Endothelial cell of umbilical vein (primary cell): ENCODE data around the gene TBCE. TPM values are rescaled to one million over a fixed set of nuclear protein-coding genes. Genes with fewer than 3 reads are reported as not detected.

Experiments
- BruUV-seq: library from RNA; stranded (reverse); fragments of 400-500 nt; replicated peaks from 2 replicates; lab custom pipeline; 2021; lab: Mats Ljungman, UMichigan
- CTCF ChIA-PET: fragments of 300-600, 350-600 bp; sonication (Branson Sonifier 250); formaldehyde crosslinking; loops from one replicate; lab custom pipeline; 2021; ENCODE audit warnings: antibody characterized with exemption, inconsistent platforms; lab: Charles Lee
- POLR2A ChIA-PET: fragments of 300-600, 350-600 bp; sonication (Branson Sonifier 250); formaldehyde crosslinking; loops from one replicate; lab custom pipeline; 2021; ENCODE audit warnings: antibody characterized with exemption, inconsistent platforms; lab: Charles Lee
- DNase-seq: peaks from one replicate; pipeline ENCODE4 v3.0.0-alpha.2; 2011; ENCODE audit warnings: low read depth, low spot score
- FAIRE-seq: peaks from 2 replicates; lab custom pipeline; 2011; peaks lifted over from hg19 to GRCh38; lab: Jason Lieb, UNC
- H2AFZ ChIP-seq: 2 replicates; pipeline ENCODE4 v1.6.0; 2012; ENCODE audit warnings: low read depth, low read length, control low read depth, inconsistent platforms
- H3K27ac ChIP-seq: 2 replicates; pipeline ENCODE4 v1.5.1; 2011; ENCODE audit warnings: low read depth, mild to moderate bottlenecking, control low read depth, low read length, moderate library complexity; ENCODE audit not compliant: insufficient read depth
- H3K27me3 ChIP-seq, 2 experiments: 2 replicates each; pipeline versions ENCODE4 v1.6.0 to v1.6.1; 2011; ENCODE audit warnings: low read length in 2 of 2, mixed read lengths in 1 of 2; ENCODE audit not compliant: control insufficient read depth in 2 of 2, insufficient read depth in 2 of 2
- H3K36me3 ChIP-seq, 2 experiments: 2 replicates in 1 of 2; 3 replicates in 1 of 2; pipeline ENCODE4 v1.5.1; 2011; ENCODE audit warnings: low read length in 2 of 2, mild to moderate bottlenecking in 1 of 2, moderate library complexity in 1 of 2; ENCODE audit not compliant: control insufficient read depth in 2 of 2, insufficient read depth in 2 of 2; ENCODE audit errors: extremely low read depth in 1 of 2
- H3K4me1 ChIP-seq: 3 replicates; pipeline ENCODE4 v1.5.1; 2011; ENCODE audit warnings: mild to moderate bottlenecking, low read length; ENCODE audit not compliant: control insufficient read depth, insufficient read depth; ENCODE audit errors: extremely low read depth
- H3K4me2 ChIP-seq: 2 replicates; pipeline ENCODE4 v1.6.1; 2011; ENCODE audit warnings: low read length, control low read depth, mixed read lengths; ENCODE audit not compliant: insufficient read depth
- H3K4me3 ChIP-seq, 3 experiments: fragments of 200-600 bp in 1 of 3; sonication (generic), shearing (Covaris generic) in 1 of 3; replicated peaks in 1 of 3; 2 replicates each; pipeline ENCODE4 v1.5.1; 2011 to 2016; ENCODE audit warnings: control low read depth in 3 of 3, low read length in 3 of 3, mild to moderate bottlenecking in 2 of 3, inconsistent platforms in 1 of 3, low read depth in 1 of 3, moderate library complexity in 1 of 3; ENCODE audit not compliant: insufficient read depth in 1 of 3
- H3K79me2 ChIP-seq: 2 replicates; pipeline ENCODE4 v1.6.0; 2012; ENCODE audit warnings: low read length, inconsistent platforms; ENCODE audit not compliant: control insufficient read depth, insufficient read depth
- H3K9ac ChIP-seq: replicated peaks from 2 replicates; pipeline ENCODE3; 2011; ENCODE audit warnings: low read length, control low read depth; ENCODE audit not compliant: insufficient read depth; ENCODE audit errors: extremely low read depth
- H3K9me1 ChIP-seq: replicated peaks from 3 replicates; pipeline ENCODE4 v1.6.0; 2011; ENCODE audit warnings: mild to moderate bottlenecking, low read length; ENCODE audit not compliant: control insufficient read depth, insufficient read depth; ENCODE audit errors: extremely low read depth
- H3K9me3 ChIP-seq: replicated peaks from 2 replicates; pipeline ENCODE4 v1.5.1; 2012; ENCODE audit warnings: low read length, inconsistent platforms; ENCODE audit not compliant: control insufficient read depth, insufficient read depth
- H4K20me1 ChIP-seq: replicated peaks from 2 replicates; pipeline ENCODE3; 2011; ENCODE audit warnings: mild to moderate bottlenecking, low read length; ENCODE audit not compliant: control insufficient read depth, insufficient read depth; ENCODE audit errors: extremely low read depth
- EZH2 ChIP-seq: IDR thresholded peaks from 2 replicates; pipeline ENCODE4 v1.6.1; 2012; ENCODE audit warnings: borderline replicate concordance, low read depth, mild to moderate bottlenecking, moderate library complexity, low read length, inconsistent platforms; ENCODE audit not compliant: severe bottlenecking
- FOS ChIP-seq: IDR thresholded peaks from 2 replicates; pipeline ENCODE4 v1.6.1; 2011; ENCODE audit warnings: mild to moderate bottlenecking, low read length, moderate library complexity, borderline replicate concordance; ENCODE audit not compliant: insufficient read depth
- GATA2 ChIP-seq: IDR thresholded peaks from 2 replicates; pipeline ENCODE4 v1.7.0; 2011; ENCODE audit warnings: low read depth, mild to moderate bottlenecking, moderate library complexity, mixed read lengths, low read length; ENCODE audit not compliant: insufficient read length, insufficient read depth
- JUN ChIP-seq: IDR thresholded peaks from 2 replicates; pipeline ENCODE4 v1.6.1; 2011; ENCODE audit warnings: borderline replicate concordance, low read depth; ENCODE audit not compliant: insufficient read length, insufficient read depth
- MYC ChIP-seq: IDR thresholded peaks from one replicate; pipeline ENCODE4 v1.6.1; 2011; ENCODE audit warnings: mild to moderate bottlenecking, low read depth, low read length
- POLR2AphosphoS5 ChIP-seq: IDR thresholded peaks from 2 replicates; pipeline ENCODE4 v1.6.1; 2012; ENCODE audit warnings: low read depth, mild to moderate bottlenecking, control low read depth, low read length, moderate library complexity; ENCODE audit not compliant: insufficient read depth
- dilution Hi-C: fragments of 300-500 bp; cut with MboI; formaldehyde crosslinking; loops from one replicate; pipeline ENCODE4 v1.15.0; 2019; ENCODE audit warnings: low sequenced_read_pairs; ENCODE audit not compliant: extremely low pct_ligation_motif_present
- intact Hi-C: fragments of 100-400 bp; cut with micrococcal nuclease; formaldehyde crosslinking; loops from one replicate; pipeline ENCODE4 v1.10.0; 2022
- polyA plus RNA-seq, 4 experiments: library from polyadenylated mRNA; depleted of rRNA in 3 of 4; stranded (reverse) in 3 of 4; unstranded in 1 of 4; fragments of >200 nt; gene quantifications; 2 replicates each; pipeline versions ENCODE4 v1.2.1 to v1.2.3, GENCODE V29; 2011 to 2012; ENCODE audit warnings: missing spikeins in 1 of 4
- total RNA-seq: library from RNA; stranded (reverse); gene quantifications from 2 replicates; pipeline ENCODE4 v1.2.3, GENCODE V29; 2021
- TF ChIP-seq, protein P1 (sequence below), 2 donors: IDR thresholded peaks; 1 replicate in 1 of 2; 2 replicates in 1 of 2; pipeline ENCODE4 v1.5.1; 2011; ENCODE audit warnings: low read length in 2 of 2, mild to moderate bottlenecking in 2 of 2, moderate library complexity in 2 of 2, control low read depth in 1 of 2, inconsistent platforms in 1 of 2, low read depth in 1 of 2; ENCODE audit not compliant: insufficient read depth in 1 of 2; ENCODE audit errors: extremely low read depth in 1 of 2
- TF ChIP-seq, protein P2 (sequence below): IDR thresholded peaks from 2 replicates; pipeline ENCODE4 v1.6.1; 2011; ENCODE audit not compliant: insufficient read depth, insufficient read length

The TBCE gene
- total and polyA plus RNA-seq, 2 donors (not counting 3 experiments of a cell fraction or from before 2014, with no cell fraction given): 13.7 to 32.6 TPM

DNA sequence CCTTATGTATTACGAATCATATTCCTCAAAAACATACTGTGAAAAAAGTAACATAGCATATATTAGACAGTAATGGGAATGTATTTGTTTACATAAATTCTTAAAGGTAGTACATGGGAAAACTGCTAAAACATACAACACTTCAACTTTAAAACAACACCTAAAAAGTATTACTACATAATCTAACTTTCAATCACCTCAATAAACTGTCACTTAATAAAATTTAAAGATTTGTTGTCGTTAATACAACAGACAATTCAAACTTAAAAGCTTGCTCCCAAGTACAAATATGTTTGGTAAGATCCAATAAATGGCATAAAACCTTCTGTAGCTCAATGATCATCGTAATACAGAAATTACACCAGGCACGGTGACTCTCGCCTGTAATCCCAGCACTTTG is 42.9 kb upstream of the TBCE start:
- H3K27me3 ChIP-seq: no peaks in the 10 kb centered on the region
- peaks cover 0 to 2% of the 10 kb centered on the region in 2 experiments for H3K36me3 ChIP-seq
- intact Hi-C loops: loop anchor here (10.0 kb wide), 1 partner anchor 681 kb away; no protein-coding TSS in a partner anchor
- H3K4me3 ChIP-seq: no peak overlapping the region
- peaks cover 19% of the 10 kb centered on the region for H4K20me1 ChIP-seq
- no peak overlapping the region for H3K9ac ChIP-seq
- no peaks in the 10 kb centered on the region for H3K9me1 ChIP-seq
- POLR2A ChIA-PET: no interaction called here
- FAIRE-seq (no peak), DNase-seq (no peak)
- H2AFZ ChIP-seq: no peak overlapping the region
- no peak overlapping the region for H3K27ac ChIP-seq
- peaks cover 14% of the 10 kb centered on the region for H3K4me1 ChIP-seq
- no TSS peak for BruUV-seq
- H3K9me3 ChIP-seq: no peaks in the 10 kb centered on the region
- dilution Hi-C loops: no loop called here
- CTCF ChIA-PET: interaction anchor here (1.4 to 1.9 kb wide), 2 partner anchors 66 to 91 kb away, joined by 3 to 7 read pairs; no protein-coding TSS in a partner anchor
- peaks cover 83% of the 10 kb centered on the region for H3K79me2 ChIP-seq
- H3K4me2 ChIP-seq: peak overlapping the region; percentile 97
- TF ChIP-seq, protein P1, sequence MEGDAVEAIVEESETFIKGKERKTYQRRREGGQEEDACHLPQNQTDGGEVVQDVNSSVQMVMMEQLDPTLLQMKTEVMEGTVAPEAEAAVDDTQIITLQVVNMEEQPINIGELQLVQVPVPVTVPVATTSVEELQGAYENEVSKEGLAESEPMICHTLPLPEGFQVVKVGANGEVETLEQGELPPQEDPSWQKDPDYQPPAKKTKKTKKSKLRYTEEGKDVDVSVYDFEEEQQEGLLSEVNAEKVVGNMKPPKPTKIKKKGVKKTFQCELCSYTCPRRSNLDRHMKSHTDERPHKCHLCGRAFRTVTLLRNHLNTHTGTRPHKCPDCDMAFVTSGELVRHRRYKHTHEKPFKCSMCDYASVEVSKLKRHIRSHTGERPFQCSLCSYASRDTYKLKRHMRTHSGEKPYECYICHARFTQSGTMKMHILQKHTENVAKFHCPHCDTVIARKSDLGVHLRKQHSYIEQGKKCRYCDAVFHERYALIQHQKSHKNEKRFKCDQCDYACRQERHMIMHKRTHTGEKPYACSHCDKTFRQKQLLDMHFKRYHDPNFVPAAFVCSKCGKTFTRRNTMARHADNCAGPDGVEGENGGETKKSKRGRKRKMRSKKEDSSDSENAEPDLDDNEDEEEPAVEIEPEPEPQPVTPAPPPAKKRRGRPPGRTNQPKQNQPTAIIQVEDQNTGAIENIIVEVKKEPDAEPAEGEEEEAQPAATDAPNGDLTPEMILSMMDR (IDR thresholded peaks at IDR 0.05; ENCODE audit: extremely low read depth in 1 of 2, insufficient read depth in 1 of 2, low read depth in 1 of 2, low read length in 2 of 2): no peak
- TF ChIP-seq MYC (no peak), POLR2AphosphoS5 (no peak), GATA2 (no peak), FOS (no peak), EZH2 (no peak), JUN (no peak)
- TF ChIP-seq, protein P2, sequence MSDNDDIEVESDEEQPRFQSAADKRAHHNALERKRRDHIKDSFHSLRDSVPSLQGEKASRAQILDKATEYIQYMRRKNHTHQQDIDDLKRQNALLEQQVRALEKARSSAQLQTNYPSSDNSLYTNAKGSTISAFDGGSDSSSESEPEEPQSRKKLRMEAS: no peak
